GM15510 (cell line): ENCODE measurements around the gene GUCY1A2.

Experiments
- POLR2A ChIP-seq: IDR thresholded peaks from 3 replicates; pipeline ENCODE4 v1.6.1; 2011; ENCODE audit warnings: borderline replicate concordance; ENCODE audit not compliant: insufficient read length; ENCODE audit errors: extremely low read depth

Gene GUCY1A2

DNA sequence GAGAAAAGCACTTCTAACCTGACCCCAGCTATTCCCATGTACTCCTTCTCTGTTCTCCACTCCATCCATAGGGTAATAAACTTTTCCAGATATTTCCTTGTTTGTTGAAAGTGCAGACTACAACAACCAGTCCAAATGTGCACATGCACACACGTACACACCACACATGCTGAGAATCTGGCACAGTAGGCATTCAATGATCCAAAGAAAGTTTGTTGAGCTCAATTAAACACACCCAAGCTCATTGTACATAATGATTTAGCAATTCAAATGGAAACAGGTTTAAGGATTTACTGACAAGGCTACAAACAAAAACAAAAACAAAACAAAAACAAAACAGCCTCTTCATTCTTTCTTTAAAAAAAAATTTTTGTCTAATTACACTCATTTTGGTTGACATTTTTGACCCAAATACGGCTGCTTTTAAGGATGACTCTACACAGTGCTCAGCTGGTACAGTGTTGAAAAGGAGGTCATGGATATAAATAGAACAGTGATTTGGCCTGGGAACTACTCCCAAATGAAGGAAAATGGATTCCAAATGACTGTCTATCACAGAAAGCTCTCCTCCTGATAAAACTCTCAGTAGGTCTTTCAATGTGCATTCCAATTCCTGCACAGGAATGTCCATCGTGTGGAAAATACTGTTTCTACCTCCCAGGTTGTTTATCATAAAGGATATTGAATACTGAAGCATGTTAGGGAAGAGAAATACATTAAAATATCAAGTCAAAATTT lies 232.2 kb downstream of the GUCY1A2 start:
- TF ChIP-seq POLR2A, result no peak

DNA sequence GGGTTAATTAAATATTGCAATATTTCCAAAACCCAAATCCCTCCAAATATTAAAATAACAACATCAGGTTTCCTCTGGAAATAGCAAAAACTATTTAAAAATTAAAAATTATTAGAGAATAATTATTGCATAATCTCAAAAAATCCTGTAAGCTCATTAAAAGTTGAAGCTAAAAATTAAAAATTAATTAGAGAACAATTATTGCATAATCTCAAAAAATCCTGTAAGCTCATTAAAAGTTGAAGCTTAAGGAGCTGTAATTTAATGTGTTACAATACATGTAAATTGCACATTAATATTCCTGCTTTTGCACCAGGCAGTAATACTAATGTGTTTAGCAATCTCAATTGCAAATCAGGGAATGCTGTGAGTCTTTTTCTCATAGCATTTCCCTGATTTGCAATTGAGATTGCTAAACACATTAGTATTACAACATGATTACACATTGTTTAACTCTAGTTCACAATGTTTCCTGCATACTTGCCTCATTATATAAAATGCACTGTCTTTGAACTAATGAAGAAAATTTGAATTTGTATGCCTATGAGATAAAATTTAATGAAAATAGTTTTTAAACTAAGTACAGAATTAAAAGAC lies 247.7 kb downstream of the GUCY1A2 start:
- no peak for TF ChIP-seq POLR2A

DNA sequence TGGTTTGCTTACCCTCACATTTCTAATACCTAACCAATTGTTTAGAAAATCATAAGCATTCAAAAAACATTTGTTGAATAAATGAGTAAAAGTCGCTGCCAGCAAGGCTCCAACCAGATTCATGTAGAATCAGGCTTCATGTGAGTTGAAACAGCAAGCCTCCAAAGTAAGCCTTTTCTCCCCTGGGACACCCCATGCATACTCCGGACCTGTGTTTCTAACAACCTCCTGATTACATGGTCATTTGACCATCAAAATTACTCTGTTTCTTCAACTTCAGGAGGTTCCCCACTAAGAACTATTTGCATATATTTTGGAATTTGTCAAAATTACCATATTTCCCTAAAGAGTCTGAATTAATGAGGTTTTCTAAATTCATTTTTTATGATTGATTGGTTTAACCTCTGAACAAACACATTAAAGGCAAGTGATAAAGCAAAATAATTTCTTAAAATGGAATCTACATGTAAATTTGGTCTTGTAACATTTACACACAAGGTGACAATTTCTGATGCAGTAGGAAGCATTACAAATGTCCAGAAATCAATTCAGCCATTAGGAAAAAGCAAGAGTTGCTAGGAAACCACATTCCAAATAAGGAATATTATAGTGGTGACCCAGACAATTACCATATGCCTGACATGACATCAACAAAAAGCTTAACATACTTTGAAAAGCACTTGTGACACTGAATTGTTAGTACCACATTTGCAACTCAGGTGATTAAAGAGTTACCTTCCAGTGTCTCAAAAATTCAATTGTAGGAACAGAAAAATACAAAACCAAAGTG lies 252.6 kb downstream of the GUCY1A2 start:
- TF ChIP-seq POLR2A, result no peak

DNA sequence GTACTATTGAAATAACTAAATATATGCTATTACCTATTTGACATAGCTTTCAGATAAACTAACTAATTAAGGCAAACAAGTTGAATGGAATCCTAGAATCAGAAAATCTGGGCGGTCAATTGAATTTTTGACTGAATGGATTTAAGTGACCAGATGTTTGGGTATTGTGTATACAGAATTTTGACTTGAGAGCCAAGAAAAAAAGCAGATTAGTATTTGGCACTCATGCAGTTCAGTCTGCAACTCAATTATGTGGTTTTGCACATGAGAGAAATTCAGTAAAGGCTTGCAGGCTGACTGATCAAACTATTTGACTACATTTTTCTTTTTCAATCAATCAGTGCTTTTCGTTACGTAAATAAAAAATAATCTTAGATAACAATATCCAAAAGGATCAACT lies 254.8 kb downstream of the GUCY1A2 start:
- no peak for TF ChIP-seq POLR2A

DNA sequence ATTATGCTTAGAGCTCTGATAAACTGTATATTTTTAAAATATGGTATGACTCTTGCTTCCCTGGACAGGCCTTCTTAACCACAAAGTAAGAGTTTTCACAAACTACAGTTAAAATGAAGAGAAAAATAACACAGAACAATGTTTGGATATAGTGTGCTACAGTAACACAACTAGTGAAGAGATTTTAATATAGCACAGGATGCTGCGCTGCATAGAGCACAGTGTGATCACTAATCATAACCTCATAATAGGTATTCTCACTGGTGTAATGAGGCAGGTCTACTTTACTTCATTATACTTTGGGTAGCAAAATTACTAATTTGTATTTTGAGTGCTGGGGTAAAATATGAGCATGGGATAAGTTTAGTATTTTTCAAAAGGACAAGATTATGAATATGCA lies 256.5 kb downstream of the GUCY1A2 start:
- no peak for TF ChIP-seq POLR2A

DNA sequence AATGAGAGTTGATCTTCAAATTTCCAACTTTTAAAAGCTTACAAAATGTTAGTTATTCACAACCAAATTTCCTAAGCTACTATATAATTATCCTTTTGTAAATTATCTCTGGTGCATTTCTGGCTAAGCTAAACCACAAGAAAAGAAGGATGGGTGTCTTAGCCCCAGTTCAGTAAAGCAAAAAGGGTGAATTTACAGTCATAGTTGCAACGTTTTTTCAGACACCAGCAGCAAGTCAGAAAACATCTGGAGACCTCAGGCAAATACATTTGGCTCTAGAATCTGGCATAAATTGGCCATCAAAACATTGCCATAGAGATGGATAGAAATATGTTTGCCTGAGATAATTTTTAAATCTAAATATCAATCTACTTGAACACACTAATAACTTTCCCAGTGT lies 257.0 kb downstream of the GUCY1A2 start:
- no peak for TF ChIP-seq POLR2A

DNA sequence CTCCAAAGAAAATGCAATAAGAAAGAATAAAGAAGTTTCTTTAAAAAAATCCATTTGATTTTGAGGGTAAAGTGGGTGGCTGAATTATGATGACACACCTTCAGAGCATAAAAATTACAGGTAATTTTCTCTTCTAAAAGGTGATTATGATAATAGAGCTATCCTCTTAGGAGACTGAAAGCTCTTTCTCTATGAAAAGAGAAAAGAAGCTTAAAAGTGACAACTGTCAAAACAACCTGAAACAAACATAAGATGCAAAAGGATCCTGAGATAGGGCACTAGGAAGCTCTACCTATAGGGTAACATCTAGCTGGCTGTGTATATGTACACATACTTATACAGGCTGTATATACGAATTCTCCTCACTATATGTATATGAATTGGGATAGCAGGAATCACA lies 270.2 kb downstream of the GUCY1A2 start:
- TF ChIP-seq POLR2A, result no peak

DNA sequence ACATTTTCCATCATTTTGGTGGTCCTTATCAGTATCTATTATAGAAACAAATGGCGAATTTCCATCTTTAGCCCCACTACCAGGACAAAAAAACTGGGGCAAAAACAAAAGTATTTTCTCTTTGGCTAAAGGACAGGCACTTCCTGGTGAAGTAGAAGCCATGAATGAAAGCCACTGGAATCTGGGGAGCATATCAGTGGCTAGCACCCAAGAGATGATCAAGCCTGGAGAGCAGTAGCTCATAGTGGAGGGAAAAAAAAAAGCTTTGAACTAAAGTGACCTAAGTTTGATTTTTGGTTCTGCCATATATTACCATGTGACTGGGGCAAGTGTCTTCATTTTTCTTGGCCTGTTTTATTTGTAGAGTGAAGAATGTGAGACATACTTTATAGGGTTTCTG lies 272.3 kb downstream of the GUCY1A2 start:
- TF ChIP-seq POLR2A, result no peak

DNA sequence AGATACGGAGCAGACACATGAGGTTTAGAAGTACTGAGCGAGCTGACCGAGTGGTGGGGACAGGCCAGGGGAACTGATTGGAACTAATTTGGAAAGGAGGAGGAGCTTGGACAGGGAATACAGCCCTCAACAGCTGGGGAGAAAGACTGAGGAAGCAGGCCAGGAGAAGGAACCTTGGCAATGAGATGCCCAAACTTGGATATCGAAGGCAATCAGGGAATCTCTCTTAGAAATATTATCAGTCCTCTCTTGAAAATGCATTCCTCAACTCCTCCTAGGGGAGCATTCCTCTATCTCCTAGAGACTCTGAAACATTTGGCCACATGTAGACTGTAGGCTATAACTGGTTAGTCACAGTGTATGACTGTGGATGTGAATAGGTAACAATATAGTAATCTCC lies 284.6 kb downstream of the GUCY1A2 start:
- TF ChIP-seq POLR2A, result no peak

DNA sequence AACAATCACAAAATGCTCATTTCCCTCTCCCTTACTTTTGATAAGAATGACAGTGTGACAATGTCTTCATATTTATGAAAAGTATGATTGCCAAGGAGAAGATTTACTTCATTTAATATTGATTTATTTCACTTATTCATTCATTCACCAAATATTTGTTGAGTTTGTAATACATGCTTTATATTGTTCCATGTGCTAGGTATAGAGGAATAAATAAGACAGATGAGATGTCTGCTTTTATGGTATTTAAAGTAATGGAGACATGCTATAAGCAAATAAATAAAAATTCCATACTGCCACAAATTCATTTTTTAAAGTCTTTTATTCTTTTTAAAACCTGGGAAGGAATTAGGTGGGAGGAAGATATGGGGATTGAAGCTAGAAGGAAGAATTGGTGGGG lies 289.4 kb downstream of the GUCY1A2 start:
- no peak for TF ChIP-seq POLR2A

DNA sequence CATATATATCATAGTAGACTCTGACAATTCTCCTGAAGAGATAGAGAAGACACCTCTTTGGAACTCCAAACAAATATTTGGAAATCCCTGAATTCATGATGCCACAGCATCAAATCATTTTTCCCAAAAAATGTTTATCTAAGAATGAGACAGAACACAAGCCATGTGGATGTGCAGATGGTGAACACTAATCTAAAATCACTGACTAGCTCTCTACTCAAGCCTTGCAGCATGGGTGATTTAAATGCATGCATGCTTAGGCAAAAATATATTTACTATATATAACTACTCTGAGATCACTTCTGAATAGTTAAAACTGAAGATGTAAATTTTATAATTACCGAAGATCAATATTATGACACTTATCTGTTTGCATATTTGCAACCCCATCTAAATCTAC lies 289.9 kb downstream of the GUCY1A2 start:
- TF ChIP-seq POLR2A, result no peak

DNA sequence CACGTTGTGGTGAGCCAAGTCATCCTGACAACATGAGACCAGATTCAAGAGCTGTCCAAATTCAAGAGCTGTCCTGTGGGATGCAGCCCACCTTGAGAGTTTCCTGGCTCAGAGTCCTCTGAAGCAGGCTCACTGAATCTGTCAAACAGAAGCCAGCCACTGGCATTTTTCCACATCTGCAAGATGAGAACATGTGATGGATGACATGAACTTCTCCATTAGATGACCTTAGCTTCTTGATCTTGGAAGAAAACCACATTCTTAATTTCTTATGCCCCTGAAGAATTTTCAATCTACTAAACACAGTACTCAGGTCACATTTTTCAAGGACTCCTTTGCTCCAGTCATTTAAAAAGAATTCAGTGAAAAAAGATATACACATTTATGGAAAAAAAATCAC lies 291.0 kb downstream of the GUCY1A2 start:
- no peak for TF ChIP-seq POLR2A

DNA sequence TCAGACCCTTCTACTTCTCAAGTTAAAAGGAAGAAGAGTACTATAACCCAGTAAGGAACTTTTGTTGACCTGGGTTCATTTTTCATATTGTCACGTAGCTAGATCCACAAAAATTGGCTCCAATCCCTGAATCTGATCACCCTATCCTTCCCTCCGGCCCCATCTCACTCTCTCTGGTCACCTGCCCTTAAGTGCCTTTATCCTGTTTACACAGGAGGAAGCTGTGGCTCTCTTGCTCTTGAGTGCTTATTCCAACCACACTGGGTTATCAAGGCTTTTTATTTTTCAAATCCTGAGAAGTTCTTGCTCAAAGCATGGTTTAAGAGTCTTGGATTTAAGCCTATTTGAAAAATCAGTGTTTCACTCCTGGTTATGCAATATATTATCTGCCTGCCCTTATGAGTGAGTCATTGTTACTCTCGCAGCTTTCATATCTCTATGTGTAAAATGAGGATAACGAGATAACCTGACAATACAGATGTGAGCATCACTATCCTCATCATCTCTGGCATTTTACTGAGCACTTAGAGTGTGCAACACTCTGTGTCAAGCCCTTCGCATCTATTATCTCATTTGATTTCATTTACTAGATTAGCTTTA lies 293.9 kb downstream of the GUCY1A2 start:
- no peak for TF ChIP-seq POLR2A

DNA sequence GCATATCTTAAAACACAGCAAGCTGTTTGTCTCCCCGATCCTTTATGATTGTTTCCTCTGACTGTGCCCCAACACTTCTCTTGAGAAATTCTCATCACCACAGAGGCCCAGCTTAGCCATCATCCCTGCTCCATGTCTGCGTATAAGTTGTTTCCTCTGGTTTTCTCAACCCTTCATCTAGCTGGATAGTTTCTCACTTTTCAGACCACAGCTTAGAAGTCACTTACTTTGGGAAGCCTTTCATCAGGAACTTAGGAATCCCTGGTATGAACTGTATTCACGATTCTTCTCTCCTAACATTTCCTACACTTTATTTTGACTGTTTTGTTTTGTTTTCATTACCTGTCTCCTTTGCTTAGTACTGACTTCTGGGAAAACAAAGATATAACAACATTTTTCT lies 295.2 kb downstream of the GUCY1A2 start:
- no peak for TF ChIP-seq POLR2A

DNA sequence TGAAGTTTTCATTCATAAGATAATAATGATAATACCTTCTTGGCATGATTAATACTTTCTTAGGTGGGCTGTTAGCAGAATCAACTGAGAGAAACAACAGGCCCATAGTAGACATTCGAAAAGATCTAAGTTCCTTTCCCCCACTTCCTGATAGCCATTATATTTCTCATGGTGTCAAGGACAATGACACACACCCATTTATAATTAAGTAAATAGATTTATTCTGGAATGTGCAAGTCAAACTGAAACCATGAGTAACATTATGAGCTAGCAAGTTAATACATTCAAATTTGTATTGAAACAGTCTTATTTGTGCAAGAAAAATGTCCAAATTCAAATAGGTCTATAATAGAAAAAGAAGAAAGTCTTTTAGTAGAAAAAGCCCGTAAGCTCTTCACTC lies 301.1 kb downstream of the GUCY1A2 start:
- TF ChIP-seq POLR2A, result no peak
